ENCODE data around the gene CBLN2.

Gene CBLN2

DNA sequence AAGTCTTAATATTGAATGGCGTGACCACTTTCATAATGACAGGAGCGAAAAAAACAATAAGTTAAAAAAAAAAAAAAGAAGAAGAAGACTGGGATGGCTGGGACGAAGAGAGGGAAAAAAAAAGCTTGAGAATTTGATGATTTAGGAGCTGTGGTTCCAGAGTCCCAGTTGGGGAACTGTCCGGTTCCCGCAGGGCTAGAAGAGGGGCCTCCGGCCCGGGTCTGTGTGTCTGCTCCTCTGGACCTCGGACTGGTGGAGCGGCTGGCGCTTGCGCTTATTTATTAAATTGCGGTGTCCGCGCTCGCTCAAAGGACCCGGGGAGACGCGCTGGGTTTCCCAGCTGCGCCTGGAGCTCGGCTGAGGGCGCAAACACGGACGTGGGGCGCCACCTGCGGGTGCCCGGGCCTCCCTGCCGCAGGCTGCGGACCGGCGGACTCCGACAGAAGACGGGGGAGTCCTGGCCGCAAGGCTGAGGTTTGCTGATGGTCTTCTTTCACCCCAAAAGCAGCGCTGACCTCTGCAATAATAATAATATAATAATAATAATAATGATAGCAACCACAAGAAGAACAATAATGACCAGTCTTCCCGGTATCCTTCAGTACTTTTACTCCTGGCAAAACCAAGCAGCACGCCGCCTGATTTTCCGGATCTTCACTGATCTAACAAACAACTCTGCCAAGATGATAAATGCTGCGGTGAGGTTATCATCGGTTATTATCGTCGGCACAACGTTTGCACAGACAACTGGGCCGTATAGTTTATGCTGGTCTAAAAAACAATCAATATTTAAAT is at the start of gene CBLN2:
Gene CBLN2 (minus strand): TSS at position 251 of the 795 bp plus-strand sequence. CDS start 2,182 bp downstream, outside the sequence.
- peak within 1 kb of the TSS; percentile 44 for H3K4me3 ChIP-seq (ENCODE audit: low read depth, low read length)
- DNase-seq (ENCODE audit: low read depth): peak; percentile 80
- TF ChIP-seq, protein P1, sequence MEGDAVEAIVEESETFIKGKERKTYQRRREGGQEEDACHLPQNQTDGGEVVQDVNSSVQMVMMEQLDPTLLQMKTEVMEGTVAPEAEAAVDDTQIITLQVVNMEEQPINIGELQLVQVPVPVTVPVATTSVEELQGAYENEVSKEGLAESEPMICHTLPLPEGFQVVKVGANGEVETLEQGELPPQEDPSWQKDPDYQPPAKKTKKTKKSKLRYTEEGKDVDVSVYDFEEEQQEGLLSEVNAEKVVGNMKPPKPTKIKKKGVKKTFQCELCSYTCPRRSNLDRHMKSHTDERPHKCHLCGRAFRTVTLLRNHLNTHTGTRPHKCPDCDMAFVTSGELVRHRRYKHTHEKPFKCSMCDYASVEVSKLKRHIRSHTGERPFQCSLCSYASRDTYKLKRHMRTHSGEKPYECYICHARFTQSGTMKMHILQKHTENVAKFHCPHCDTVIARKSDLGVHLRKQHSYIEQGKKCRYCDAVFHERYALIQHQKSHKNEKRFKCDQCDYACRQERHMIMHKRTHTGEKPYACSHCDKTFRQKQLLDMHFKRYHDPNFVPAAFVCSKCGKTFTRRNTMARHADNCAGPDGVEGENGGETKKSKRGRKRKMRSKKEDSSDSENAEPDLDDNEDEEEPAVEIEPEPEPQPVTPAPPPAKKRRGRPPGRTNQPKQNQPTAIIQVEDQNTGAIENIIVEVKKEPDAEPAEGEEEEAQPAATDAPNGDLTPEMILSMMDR (conservative IDR thresholded peaks at IDR 0.05; ENCODE audit: low read depth, low read length): peak; percentile 81

DNA sequence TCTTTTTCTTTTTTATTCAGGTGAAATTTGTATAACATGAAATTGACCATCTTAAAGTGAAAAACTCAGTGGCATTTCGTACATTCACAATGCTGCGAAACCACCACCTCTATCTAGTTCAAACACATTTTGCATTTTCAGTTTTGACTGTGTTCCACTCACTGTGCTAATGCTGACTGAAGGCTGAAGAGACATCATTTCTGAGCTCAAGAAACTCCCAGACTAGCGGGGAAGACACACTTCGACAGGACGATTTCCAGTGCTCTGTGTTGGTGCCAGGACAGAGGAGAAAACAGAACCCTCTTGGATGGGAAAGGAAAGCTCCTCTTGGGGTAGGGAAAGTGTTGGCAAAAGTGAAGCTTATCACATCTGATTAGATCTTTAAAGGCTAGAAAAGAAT is 44.2 kb upstream of the CBLN2 start:
- TF ChIP-seq, protein P1 (conservative IDR thresholded peaks at IDR 0.05; ENCODE audit: low read depth, low read length): no peak
- DNase-seq (ENCODE audit: low read depth): no peak
- H3K4me3 ChIP-seq (ENCODE audit: low read depth, low read length): no peak overlapping the region

DNA sequence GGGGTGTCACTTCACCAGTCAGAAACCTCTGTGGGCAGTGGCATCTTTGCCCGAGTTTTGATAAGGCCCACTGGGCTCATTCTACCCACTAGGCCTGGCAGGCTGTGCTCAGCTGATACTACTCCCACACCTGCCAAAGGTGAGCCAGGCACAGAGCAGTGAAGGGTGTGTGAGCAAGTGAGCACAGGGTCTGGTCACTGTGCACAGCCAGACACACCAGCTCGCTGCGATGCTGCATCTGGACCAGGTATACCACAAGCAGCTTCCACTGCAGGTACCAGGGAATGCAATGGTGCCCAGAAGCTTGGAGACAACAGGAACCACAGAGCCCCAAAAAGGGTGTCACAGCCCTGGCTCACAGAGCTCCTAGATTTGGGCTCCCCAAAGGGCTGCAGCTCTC is 40.6 kb upstream of the CBLN2 start:
- no peak overlapping the region for H3K4me3 ChIP-seq (ENCODE audit: low read depth, low read length)
- TF ChIP-seq, protein P1 (conservative IDR thresholded peaks at IDR 0.05; ENCODE audit: low read depth, low read length): no peak

DNA sequence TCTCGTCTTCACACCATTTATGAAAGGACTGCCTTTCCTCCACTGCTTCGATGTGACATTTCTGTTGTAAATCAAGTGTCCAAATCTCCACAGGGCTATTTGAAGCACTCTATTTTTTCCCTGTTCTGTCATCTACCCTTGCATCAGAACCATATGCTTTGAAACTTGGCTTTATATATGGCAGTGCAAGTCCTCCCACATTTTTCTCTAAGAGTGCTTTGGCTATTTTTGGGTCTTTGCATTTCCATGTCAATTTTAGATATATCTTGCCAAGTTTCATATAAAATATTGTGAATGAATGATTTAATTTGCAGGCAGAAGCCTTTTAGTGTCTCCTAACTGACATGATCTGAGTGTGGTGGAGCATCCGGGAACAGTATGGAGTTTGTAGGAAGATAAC is 37.8 kb upstream of the CBLN2 start:
- TF ChIP-seq, protein P1 (conservative IDR thresholded peaks at IDR 0.05; ENCODE audit: low read depth, low read length): no peak
- no peak for DNase-seq (ENCODE audit: low read depth)
- H3K4me3 ChIP-seq (ENCODE audit: low read depth, low read length): no peak overlapping the region

More for the DNA sequence above, 40.6 kb upstream of the CBLN2 start:
- no peak for DNase-seq (ENCODE audit: low read depth)

DNA sequence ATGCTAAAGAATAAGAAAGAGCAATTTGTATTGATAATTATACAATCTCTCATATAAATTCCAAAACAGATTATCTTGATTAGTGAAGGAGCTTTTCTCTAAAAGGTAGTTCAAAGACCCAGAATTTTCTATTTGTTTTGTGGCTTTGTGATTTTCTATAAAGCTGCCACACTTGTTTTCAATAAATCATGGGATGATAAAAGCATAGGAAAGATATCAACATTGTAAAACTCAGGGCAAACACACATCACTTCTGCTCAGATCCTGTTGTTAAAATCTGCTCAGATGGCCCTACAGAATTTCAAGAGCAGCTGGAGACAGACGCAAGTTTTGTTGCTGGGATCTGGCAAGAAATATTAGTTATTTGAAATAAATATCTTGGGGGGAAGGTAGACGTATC is 28.8 kb upstream of the CBLN2 start:
- no peak for DNase-seq (ENCODE audit: low read depth)
- TF ChIP-seq, protein P1 (conservative IDR thresholded peaks at IDR 0.05; ENCODE audit: low read depth, low read length): no peak
- no peak overlapping the region for H3K4me3 ChIP-seq (ENCODE audit: low read depth, low read length)

DNA sequence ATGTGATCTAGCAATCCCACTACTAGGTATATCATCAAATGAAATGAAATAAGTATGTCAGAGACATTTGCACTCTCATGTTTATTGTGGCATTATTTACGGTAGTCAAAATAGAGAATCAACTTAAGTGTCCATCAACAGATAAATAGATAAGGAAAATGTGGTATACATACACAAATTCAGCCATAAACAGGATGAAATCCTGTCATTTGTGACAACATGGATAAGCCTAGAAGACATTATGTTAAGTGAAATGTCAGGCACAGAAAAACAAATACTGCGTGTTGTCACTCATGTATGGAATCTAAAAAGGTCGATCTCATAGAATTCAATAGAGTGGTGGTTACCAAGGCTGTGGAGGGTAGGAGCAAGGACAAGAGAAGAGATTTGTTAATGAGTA is 22.1 kb upstream of the CBLN2 start:
- TF ChIP-seq, protein P1 (conservative IDR thresholded peaks at IDR 0.05; ENCODE audit: low read depth, low read length): no peak
- no peak for DNase-seq (ENCODE audit: low read depth)
- no peak overlapping the region for H3K4me3 ChIP-seq (ENCODE audit: low read depth, low read length)

DNA sequence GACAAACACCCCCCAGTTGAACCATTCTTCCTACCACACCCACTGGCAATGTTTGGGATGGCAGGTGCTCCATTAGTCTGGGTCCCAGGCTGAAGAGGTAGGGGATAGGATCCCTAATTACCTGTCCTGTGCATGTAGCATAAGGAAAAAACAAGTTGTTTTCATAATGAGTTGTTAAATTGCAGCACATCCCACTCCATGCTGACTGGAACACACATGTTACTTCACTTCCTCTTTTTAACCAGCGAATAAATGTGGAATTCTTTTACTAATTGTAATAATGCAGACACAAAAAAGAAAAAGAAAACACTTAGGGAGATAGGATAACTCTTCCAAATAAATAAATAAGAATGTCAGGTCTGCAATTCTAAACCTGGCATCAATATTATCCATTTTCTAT is 11.8 kb upstream of the CBLN2 start:
- TF ChIP-seq, protein P1 (conservative IDR thresholded peaks at IDR 0.05; ENCODE audit: low read depth, low read length): no peak
- H3K4me3 ChIP-seq (ENCODE audit: low read depth, low read length): no peak overlapping the region
- DNase-seq (ENCODE audit: low read depth): no peak

Data from choroid plexus epithelial cell (primary cell).